ENCODE measurements around the gene PNKD. TPM values are rescaled to one million over a fixed set of nuclear protein-coding genes. Genes with fewer than 3 reads are reported as not detected.
A peak's percentile ranks its signal among the peaks of the same experiment; 100 is the strongest.

Gene PNKD
- total RNA-seq, 1 donor from 2014 or later: 28.9 TPM

DNA sequence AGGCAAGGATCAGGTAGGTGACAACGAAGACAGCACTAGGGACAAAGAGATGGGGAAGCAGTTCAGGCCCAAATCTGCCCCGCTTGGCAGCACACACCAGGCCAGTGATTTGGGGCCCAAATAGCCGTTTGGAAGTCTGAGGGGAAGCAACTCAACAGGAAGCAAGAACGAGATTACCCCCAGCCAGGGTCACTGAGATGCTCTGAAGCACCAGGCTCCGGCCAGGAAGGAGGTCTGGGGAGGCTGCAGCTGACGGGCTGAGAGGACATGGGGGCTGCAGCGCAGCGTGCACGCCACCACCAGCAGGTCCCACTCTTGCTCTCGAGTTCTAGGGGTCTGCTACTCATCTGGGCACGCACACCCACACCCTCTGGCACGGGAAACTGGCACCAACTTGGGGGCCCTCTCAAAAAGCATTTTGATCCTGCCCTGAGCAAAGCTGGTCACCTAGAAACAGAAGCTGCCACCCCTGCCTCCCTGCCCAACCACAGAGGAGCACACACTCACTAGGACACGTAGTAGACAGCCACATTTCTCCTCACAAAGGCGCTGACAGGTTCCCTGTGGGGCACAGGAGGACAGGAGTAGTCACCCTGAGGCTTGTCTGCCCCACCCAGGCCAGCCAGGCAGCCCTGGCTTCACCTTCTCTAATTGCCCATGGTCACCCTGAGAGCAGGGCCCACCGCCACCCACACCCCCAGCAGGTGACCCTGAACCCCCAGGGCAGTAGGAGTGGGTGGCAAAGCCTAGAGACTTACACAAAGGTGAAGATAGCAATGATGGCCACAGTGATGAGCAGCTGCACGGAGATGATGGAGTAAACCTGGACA is 8.4 kb downstream of the PNKD start:
- peaks cover 21% of the 10 kb centered on the region for H3K4me1 Mint-ChIP-seq (ENCODE audit: low read depth)
- H3K27me3 Mint-ChIP-seq (ENCODE audit: low read depth): no peaks in the 10 kb centered on the region
- H3K27ac Mint-ChIP-seq (ENCODE audit: unreplicated experiment): no peak overlapping the region
- TF ChIP-seq, protein P1, sequence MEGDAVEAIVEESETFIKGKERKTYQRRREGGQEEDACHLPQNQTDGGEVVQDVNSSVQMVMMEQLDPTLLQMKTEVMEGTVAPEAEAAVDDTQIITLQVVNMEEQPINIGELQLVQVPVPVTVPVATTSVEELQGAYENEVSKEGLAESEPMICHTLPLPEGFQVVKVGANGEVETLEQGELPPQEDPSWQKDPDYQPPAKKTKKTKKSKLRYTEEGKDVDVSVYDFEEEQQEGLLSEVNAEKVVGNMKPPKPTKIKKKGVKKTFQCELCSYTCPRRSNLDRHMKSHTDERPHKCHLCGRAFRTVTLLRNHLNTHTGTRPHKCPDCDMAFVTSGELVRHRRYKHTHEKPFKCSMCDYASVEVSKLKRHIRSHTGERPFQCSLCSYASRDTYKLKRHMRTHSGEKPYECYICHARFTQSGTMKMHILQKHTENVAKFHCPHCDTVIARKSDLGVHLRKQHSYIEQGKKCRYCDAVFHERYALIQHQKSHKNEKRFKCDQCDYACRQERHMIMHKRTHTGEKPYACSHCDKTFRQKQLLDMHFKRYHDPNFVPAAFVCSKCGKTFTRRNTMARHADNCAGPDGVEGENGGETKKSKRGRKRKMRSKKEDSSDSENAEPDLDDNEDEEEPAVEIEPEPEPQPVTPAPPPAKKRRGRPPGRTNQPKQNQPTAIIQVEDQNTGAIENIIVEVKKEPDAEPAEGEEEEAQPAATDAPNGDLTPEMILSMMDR (IDR thresholded peaks at IDR 0.05): no peak
- H3K4me3 Mint-ChIP-seq (ENCODE audit: unreplicated experiment): no peak overlapping the region
- no peak for DNase-seq (ENCODE audit: low spot score)
- H3K36me3 Mint-ChIP-seq (ENCODE audit: low read depth): peaks cover 37% of the 10 kb centered on the region
- H3K9me3 Mint-ChIP-seq (ENCODE audit: low read depth): no peaks in the 10 kb centered on the region

DNA sequence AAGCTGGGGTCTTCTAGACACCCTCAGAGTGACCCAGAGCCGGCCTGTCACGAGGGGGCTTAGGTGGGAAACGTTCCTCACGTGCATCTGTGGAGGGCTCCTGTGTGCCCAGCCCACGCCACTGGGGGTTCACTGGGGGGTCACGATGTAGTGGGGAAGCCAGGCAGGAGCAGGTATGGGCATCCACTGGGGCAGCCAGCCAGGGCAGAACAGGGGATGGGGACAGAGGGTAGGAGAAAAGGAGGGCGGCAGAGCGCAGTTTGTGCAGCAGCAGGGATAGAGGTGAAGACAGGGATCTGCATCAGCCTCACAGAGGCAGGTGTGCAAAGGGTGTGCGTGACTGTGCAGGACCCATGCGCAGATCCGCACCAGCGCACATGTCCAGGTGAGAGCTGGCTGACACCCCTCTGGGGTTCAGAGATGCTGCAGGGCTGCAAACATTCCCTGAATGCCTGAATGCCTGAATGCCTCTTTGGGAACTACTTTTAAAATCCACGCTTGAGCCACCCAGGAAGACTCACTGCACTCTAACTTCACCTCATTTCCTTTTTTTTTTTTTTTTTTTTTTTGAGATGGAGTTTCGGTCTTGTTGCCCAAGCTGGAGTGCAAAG is 10.0 kb downstream of the PNKD start:
- peaks cover 29% of the 10 kb centered on the region for H3K36me3 Mint-ChIP-seq (ENCODE audit: low read depth)
- H3K4me3 Mint-ChIP-seq (ENCODE audit: unreplicated experiment): no peak overlapping the region
- no peak overlapping the region for H3K27ac Mint-ChIP-seq (ENCODE audit: unreplicated experiment)
- peaks cover 33% of the 10 kb centered on the region for H3K4me1 Mint-ChIP-seq (ENCODE audit: low read depth)
- no peaks in the 10 kb centered on the region for H3K9me3 Mint-ChIP-seq (ENCODE audit: low read depth)
- DNase-seq (ENCODE audit: low spot score): no peak
- no peaks in the 10 kb centered on the region for H3K27me3 Mint-ChIP-seq (ENCODE audit: low read depth)
- TF ChIP-seq, protein P1 (IDR thresholded peaks at IDR 0.05): no peak

DNA sequence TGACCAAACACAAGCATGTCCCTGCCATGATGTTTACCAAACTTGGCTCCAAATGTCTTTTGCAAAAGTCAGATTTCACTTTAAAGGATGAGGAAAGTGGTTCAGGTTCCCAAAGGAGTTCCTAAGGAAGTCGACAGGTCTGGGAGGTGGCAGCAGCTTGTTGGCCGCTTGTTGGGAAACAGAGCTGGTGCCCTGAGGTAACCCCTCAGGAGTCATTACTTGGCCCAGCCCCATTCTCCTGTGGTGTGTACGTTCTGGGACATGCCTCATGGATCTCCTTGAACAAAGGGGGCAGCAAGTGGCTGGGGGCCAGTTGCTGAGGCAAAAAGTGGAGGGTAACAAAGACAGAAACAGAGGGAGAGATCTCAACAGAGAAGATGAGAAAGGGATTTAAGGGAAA is 11.1 kb downstream of the PNKD start:
- Mint-ChIP-seq H3K27ac (ENCODE audit: unreplicated experiment) (peak overlapping the region; percentile 79), H3K4me3 (ENCODE audit: unreplicated experiment) (no peak overlapping the region), H3K9me3 (ENCODE audit: low read depth) (no peaks in the 10 kb centered on the region), H3K36me3 (ENCODE audit: low read depth) (peaks cover 27% of the 10 kb centered on the region), H3K27me3 (ENCODE audit: low read depth) (no peaks in the 10 kb centered on the region), H3K4me1 (ENCODE audit: low read depth) (peaks cover 44% of the 10 kb centered on the region)
- TF ChIP-seq, protein P1 (IDR thresholded peaks at IDR 0.05): no peak
- no peak for DNase-seq (ENCODE audit: low spot score)

DNA sequence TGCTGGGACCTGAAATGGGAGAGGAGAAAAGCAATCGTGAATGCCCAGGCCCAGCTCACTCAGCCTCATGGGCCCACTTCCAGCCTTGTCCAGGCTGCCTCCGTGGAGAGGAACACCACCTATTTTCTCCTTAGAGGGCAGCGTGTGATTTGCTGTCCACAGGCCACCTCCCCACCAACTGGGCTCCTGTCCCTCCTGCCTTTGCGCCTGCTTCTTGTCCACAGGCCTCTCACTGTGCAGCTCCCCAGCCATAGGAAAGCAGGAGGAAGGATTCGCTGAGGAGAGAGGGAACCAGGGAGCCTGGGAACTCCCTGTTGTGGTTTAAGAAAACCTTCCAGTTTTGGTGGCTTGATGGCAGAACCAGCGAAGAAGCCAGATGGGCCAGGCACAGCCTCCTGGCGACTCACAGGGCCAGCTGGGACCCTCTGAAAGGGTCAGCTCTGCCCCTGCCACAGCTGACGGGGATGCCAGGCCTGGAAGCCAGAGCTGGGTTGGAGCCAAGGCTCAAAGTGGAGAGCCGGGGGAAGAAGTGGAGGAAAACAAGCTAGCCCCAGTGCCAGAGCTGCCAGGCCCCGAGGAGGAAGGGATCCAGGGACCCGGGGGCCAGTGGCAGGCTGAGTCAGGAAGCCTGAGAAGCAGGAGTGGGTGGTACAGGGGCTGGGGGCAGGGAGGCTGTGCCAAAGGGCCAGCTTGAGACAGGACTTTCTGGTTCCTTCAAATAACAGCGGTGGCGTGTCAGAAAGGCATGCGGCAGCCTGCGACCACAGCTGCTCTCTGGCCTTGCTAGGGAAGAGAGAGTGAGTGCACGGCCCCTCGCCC is 12.1 kb downstream of the PNKD start:
- peak overlapping the region; percentile 22 for H3K4me3 Mint-ChIP-seq (ENCODE audit: unreplicated experiment)
- no peaks in the 10 kb centered on the region for H3K9me3 Mint-ChIP-seq (ENCODE audit: low read depth)
- peaks cover 53% of the 10 kb centered on the region for H3K4me1 Mint-ChIP-seq (ENCODE audit: low read depth)
- no peaks in the 10 kb centered on the region for H3K27me3 Mint-ChIP-seq (ENCODE audit: low read depth)
- H3K27ac Mint-ChIP-seq (ENCODE audit: unreplicated experiment): peak overlapping the region; percentile 94
- TF ChIP-seq, protein P1 (IDR thresholded peaks at IDR 0.05): no peak
- peaks cover 20% of the 10 kb centered on the region for H3K36me3 Mint-ChIP-seq (ENCODE audit: low read depth)
- DNase-seq (ENCODE audit: low spot score): no peak
